Bronchial epithelial cell (primary cell): ENCODE measurements around the gene PNCK. TPM values are rescaled to one million over a fixed set of nuclear protein-coding genes. Genes with fewer than 3 reads are reported as not detected.
A peak's percentile ranks its signal among the peaks of the same experiment; 100 is the strongest.

Experiments
- DNase-seq: peaks from one replicate; pipeline ENCODE4 v3.0.0-alpha.2; 2010; ENCODE audit warnings: low read depth
- FAIRE-seq: peaks from 2 replicates; lab custom pipeline; 2011; peaks lifted over from hg19 to GRCh38; lab: Jason Lieb, UNC
- H3K27me3 ChIP-seq: 2 replicates; pipeline ENCODE4 v1.5.1; 2011; ENCODE audit warnings: low read length; ENCODE audit not compliant: control insufficient read depth, insufficient read depth
- H3K36me3 ChIP-seq: 2 replicates; pipeline ENCODE4 v1.5.1; 2011; ENCODE audit warnings: low read length; ENCODE audit not compliant: control insufficient read depth, insufficient read depth
- H3K4me3 ChIP-seq: 2 replicates; pipeline ENCODE4 v1.5.1; 2011; ENCODE audit warnings: mild to moderate bottlenecking, low read depth, low read length, control low read depth
- total RNA-seq: library from RNA; depleted of rRNA; stranded (reverse); fragments of >200 nt; gene quantifications from 2 replicates; pipeline ENCODE4 v1.2.1, GENCODE V29; 2014
- TF ChIP-seq, protein P1 (sequence below): IDR thresholded peaks from 2 replicates; pipeline ENCODE4 v1.5.1; 2011; ENCODE audit warnings: mild to moderate bottlenecking, moderate library complexity, low read length, control low read depth, inconsistent platforms; ENCODE audit not compliant: insufficient read depth, severe bottlenecking

PNCK gene
- total RNA-seq, 1 donor from 2014 or later, result 2.1 TPM

DNA sequence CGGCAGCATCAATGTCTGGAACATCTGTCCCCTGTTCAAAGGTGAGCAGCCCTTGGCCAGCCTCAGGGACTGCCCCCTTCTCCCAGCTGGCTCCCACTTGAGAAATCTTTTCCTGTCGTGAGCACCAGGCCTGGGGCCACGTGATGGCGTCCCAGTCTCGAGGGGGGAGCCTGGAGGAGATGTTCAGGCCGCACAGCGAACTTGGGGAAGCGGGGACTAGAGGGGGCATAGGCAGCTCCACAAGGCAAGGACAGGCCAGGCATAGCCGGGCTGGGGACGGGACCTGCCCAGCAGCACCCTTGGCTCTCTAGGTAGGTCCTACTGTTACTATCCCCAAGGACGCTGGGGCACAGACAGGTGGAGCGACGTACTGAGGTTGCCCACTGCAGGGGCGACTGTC lies 16.9 kb upstream of the PNCK start:
- Histone ChIP-seq H3K4me3 (no peak overlapping the region), H3K36me3 (peaks cover 7% of the 10 kb centered on the region), H3K27me3 (no peaks in the 10 kb centered on the region)
- DNase-seq, result no peak
- TF ChIP-seq, protein P1, sequence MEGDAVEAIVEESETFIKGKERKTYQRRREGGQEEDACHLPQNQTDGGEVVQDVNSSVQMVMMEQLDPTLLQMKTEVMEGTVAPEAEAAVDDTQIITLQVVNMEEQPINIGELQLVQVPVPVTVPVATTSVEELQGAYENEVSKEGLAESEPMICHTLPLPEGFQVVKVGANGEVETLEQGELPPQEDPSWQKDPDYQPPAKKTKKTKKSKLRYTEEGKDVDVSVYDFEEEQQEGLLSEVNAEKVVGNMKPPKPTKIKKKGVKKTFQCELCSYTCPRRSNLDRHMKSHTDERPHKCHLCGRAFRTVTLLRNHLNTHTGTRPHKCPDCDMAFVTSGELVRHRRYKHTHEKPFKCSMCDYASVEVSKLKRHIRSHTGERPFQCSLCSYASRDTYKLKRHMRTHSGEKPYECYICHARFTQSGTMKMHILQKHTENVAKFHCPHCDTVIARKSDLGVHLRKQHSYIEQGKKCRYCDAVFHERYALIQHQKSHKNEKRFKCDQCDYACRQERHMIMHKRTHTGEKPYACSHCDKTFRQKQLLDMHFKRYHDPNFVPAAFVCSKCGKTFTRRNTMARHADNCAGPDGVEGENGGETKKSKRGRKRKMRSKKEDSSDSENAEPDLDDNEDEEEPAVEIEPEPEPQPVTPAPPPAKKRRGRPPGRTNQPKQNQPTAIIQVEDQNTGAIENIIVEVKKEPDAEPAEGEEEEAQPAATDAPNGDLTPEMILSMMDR, result no peak
- no peak for FAIRE-seq

DNA sequence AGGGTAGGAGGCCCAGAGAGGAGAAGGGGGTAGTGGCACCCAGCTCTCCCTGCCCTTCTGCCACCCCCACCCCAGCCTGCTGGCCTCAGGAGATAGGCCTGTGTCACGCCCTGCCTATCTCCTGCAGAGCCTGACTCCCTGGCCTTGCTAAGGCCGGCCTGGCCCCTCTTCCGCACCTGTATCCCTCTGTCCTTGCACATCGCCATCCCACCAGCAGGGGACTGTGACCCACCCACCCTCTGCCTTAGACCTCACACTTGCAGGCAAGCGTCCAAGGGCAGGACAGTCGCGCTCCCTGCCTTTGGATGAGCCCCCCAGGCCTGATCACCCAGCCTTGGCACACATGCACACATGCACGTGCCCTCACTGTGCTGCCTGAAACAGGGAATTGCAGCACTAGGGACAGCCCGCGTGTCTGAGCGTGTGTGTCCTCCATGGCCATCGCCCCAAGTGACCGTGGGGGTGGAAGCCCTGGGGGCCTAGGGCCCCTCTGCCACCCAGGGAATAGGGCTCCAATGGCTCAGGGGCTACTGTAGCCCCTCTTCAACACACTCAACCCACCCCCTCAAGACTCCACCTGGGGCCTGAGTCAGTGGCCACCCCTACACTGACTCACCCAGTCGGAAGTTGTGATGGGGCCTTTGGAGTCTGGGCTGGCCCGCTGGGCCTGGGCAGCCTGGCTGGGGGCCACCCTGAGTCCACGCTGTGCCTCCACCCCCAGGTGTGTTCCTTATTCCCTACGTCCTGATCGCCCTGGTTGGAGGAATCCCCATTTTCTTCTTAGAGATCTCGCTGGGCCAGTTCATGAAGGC lies 16.2 kb upstream of the PNCK start:
- FAIRE-seq (no peak), DNase-seq (peak; percentile 46)
- H3K36me3 ChIP-seq, result peaks cover 7% of the 10 kb centered on the region
- TF ChIP-seq, protein P1, result peak; percentile 26
- peak overlapping the region; percentile 50 for H3K4me3 ChIP-seq
- H3K27me3 ChIP-seq, result no peaks in the 10 kb centered on the region

DNA sequence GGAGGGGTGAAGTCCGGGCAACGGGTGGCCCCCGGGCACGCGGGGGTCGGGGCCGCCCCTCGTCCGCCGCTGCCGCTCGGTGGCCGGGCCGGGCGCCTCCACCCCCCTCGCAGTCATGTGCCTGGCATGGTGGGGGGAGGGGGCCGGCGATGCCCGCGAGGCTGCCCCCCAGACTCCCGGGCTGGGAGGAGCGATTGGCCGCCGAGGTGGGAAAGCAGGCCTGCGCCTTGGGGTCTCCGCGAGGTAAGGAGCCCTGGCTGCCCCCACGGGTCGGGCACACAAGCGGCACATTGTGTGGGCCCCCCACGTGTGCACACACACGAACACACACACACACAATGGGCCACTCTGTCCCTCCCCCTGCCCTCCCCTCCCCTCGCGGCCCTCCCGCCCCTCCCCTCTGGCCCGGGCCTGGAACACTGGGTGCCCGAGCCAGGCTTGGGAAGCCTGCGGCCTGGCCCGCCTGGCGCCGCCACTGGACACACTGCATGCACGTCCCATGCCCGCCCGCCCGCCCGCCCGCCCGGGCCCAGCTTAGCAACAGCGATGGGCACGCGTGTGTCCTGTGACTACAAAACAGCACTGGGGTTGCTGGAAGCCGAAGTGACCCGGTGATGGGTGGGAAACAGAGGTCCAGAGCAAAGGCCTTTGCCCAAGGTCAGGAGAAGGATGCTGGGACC lies 15.4 kb upstream of the PNCK start:
- H3K27me3 ChIP-seq, result no peaks in the 10 kb centered on the region
- TF ChIP-seq, protein P1, result no peak
- peaks cover 7% of the 10 kb centered on the region for H3K36me3 ChIP-seq
- FAIRE-seq, result no peak
- no peak for DNase-seq
- H3K4me3 ChIP-seq, result peak overlapping the region; percentile 50

DNA sequence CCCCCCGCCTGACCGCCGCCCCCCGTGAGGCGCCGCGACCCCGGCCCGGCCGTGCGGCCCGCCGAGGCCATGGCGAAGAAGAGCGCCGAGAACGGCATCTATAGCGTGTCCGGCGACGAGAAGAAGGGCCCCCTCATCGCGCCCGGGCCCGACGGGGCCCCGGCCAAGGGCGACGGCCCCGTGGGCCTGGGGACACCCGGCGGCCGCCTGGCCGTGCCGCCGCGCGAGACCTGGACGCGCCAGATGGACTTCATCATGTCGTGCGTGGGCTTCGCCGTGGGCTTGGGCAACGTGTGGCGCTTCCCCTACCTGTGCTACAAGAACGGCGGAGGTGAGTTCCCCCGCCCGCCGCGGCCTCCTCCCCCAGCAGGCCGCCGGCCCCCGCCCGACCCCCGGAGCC lies 14.9 kb upstream of the PNCK start:
- TF ChIP-seq, protein P1, result no peak
- DNase-seq (no peak), FAIRE-seq (no peak)
- Histone ChIP-seq H3K4me3 (peak overlapping the region; percentile 50), H3K36me3 (peaks cover 6% of the 10 kb centered on the region), H3K27me3 (no peaks in the 10 kb centered on the region)

DNA sequence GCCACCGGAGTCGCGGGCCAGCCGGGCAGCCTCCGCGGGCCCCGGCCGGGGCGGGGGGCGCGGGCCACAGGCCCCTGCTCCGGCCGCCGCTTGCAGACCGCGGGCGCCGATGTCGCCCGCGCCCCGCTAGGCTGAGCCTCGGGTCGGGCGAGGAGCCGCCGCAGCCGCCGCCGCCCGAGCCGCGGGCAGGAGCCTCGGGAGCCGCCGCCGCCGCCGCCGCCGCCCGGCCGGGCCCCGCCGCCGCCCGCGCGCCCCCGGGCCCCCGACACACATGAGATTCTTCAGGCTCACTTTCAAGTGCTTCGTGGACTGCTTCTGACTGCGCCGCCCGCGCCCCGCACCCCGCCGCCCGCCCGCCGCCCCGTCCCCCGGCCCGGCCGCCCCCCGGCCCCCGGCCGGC lies 14.5 kb upstream of the PNCK start:
- DNase-seq (no peak), FAIRE-seq (no peak)
- Histone ChIP-seq H3K4me3 (peak overlapping the region; percentile 1), H3K36me3 (peaks cover 5% of the 10 kb centered on the region), H3K27me3 (no peaks in the 10 kb centered on the region)
- TF ChIP-seq, protein P1, result no peak
